ENCODE data around the gene KLRF2.

Gene KLRF2

GRCh38 chr12:9881246-9881645 is at the start of gene KLRF2:
Gene KLRF2, plus strand, starts transcription at chr12:9881489. Its CDS starts 107 bp downstream, at chr12:9881596.
- H3K9me3 ChIP-seq (ENCODE audit: control insufficient read depth, insufficient read depth, low read length), result no peaks in the 10 kb centered on the region
- H3K4me1 ChIP-seq (ENCODE audit: control insufficient read depth, insufficient read depth, low read length), result no peaks in the 10 kb centered on the region
- no peak within 1 kb of the TSS for H3K4me3 ChIP-seq (ENCODE audit: low read length)
- no peak for DNase-seq (ENCODE audit: low read depth, low spot score)
- no peaks in the 10 kb centered on the region for H3K27me3 ChIP-seq (ENCODE audit: control insufficient read depth, insufficient read depth, low read length)
- H3K27ac ChIP-seq (ENCODE audit: low read length), result no peak within 1 kb of the TSS
- 100% methylated on average over 2 of the region's 3 CpGs for WGBS (ENCODE audit: insufficient coverage, insufficient read length)
- no peaks in the 10 kb centered on the region for H3K36me3 ChIP-seq (ENCODE audit: control insufficient read depth, insufficient read depth, low read length)

DNA sequence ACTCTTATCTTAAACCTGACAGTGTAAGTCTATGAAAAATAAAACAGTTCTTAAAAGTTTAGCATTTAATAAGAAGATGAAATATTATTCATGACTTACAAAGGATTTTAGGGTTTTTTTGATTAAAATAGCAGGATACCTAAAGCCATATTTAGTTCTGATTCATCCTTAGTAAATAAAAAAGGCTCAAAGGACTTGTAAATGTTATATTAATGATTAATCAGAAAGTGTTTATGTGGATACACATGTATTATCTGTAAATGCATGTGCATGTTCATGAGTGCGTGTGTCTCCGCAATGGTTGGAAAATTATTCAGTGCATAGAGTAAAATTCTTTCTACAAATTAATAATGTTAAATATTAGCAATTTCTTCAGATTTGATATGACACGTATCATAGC is 49.6 kb upstream of the KLRF2 start:
- no CpG with 5 or more reads among the region's 3 CpGs for WGBS (ENCODE audit: insufficient coverage, insufficient read length)
- no peak for DNase-seq (ENCODE audit: low read depth, low spot score)
- Histone ChIP-seq H3K36me3 (ENCODE audit: control insufficient read depth, insufficient read depth, low read length) (no peaks in the 10 kb centered on the region), H3K27ac (ENCODE audit: low read length) (no peak overlapping the region), H3K4me1 (ENCODE audit: control insufficient read depth, insufficient read depth, low read length) (no peaks in the 10 kb centered on the region), H3K9me3 (ENCODE audit: control insufficient read depth, insufficient read depth, low read length) (no peaks in the 10 kb centered on the region), H3K4me3 (ENCODE audit: low read length) (no peak overlapping the region), H3K27me3 (ENCODE audit: control insufficient read depth, insufficient read depth, low read length) (no peaks in the 10 kb centered on the region)

DNA sequence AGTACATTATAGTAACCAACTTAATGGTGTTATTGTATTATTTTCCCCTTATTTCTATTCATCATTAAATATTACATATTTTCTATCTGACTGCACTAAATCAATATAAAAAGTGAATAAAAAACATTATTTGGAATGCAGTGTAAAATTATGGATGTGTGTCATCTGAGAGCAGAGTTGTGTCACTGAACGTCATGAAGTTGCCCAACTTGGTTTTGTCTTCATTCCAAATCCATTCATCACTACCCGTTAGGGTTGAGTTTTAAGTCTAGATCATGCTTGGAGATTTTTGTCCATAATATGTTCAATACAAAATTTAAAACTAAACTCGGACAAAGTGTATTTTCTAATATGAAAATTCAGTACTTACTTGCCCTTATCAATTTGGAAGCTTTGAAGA is 37.9 kb upstream of the KLRF2 start:
- Histone ChIP-seq H3K4me3 (ENCODE audit: low read length) (no peak overlapping the region), H3K27me3 (ENCODE audit: control insufficient read depth, insufficient read depth, low read length) (no peaks in the 10 kb centered on the region), H3K9me3 (ENCODE audit: control insufficient read depth, insufficient read depth, low read length) (no peaks in the 10 kb centered on the region), H3K4me1 (ENCODE audit: control insufficient read depth, insufficient read depth, low read length) (no peaks in the 10 kb centered on the region), H3K27ac (ENCODE audit: low read length) (no peak overlapping the region), H3K36me3 (ENCODE audit: control insufficient read depth, insufficient read depth, low read length) (no peaks in the 10 kb centered on the region)
- DNase-seq (ENCODE audit: low read depth, low spot score), result no peak
- no CpG with 5 or more reads among the region's 3 CpGs for WGBS (ENCODE audit: insufficient coverage, insufficient read length)

- no peak for DNase-seq (ENCODE audit: low read depth, low spot score)
- no peaks in the 10 kb centered on the region for H3K27me3 ChIP-seq (ENCODE audit: control insufficient read depth, insufficient read depth, low read length)
- no peaks in the 10 kb centered on the region for H3K36me3 ChIP-seq (ENCODE audit: control insufficient read depth, insufficient read depth, low read length)
- WGBS (ENCODE audit: insufficient coverage, insufficient read length), result no CpG with 5 or more reads among the region's 5 CpGs
- no peaks in the 10 kb centered on the region for H3K9me3 ChIP-seq (ENCODE audit: control insufficient read depth, insufficient read depth, low read length)
- H3K4me1 ChIP-seq (ENCODE audit: control insufficient read depth, insufficient read depth, low read length), result no peaks in the 10 kb centered on the region
- H3K27ac ChIP-seq (ENCODE audit: low read length), result no peak overlapping the region
- no peak overlapping the region for H3K4me3 ChIP-seq (ENCODE audit: low read length)
Observed at GRCh38 chr12:9848899-9849298, 32.4 kb upstream of the KLRF2 start.

DNA sequence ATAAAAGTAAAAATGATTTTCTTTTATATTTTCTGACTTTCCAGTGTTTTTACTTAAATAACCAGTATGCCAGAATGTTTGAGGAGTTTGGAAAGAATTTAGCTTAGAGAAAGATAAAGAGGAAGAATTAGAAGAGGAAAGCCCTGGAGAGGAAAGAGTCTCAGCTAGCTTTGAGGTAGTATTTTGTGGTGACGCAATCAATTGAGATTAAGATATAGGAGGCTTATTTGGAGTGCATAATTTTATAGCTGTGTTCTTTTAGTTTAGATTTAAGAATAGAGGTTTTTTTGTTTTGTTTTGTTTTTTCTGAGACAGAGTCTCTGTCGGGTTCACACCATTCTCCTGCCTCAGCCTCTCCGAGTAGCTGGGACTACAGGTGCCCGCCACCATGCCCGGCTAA is 30.2 kb upstream of the KLRF2 start:
- Histone ChIP-seq H3K4me1 (ENCODE audit: control insufficient read depth, insufficient read depth, low read length) (no peaks in the 10 kb centered on the region), H3K4me3 (ENCODE audit: low read length) (no peak overlapping the region), H3K27ac (ENCODE audit: low read length) (no peak overlapping the region), H3K9me3 (ENCODE audit: control insufficient read depth, insufficient read depth, low read length) (no peaks in the 10 kb centered on the region), H3K27me3 (ENCODE audit: control insufficient read depth, insufficient read depth, low read length) (no peaks in the 10 kb centered on the region), H3K36me3 (ENCODE audit: control insufficient read depth, insufficient read depth, low read length) (no peaks in the 10 kb centered on the region)
- WGBS (ENCODE audit: insufficient coverage, insufficient read length), result 100% methylated on average over 1 of the region's 5 CpGs
- DNase-seq (ENCODE audit: low read depth, low spot score), result no peak

- Histone ChIP-seq H3K36me3 (ENCODE audit: control insufficient read depth, insufficient read depth, low read length) (no peaks in the 10 kb centered on the region), H3K27ac (ENCODE audit: low read length) (no peak overlapping the region), H3K27me3 (ENCODE audit: control insufficient read depth, insufficient read depth, low read length) (no peaks in the 10 kb centered on the region), H3K9me3 (ENCODE audit: control insufficient read depth, insufficient read depth, low read length) (no peaks in the 10 kb centered on the region), H3K4me1 (ENCODE audit: control insufficient read depth, insufficient read depth, low read length) (no peaks in the 10 kb centered on the region), H3K4me3 (ENCODE audit: low read length) (no peak overlapping the region)
- DNase-seq (ENCODE audit: low read depth, low spot score), result no peak
- 100% methylated on average over 2 of the region's 2 CpGs for WGBS (ENCODE audit: insufficient coverage, insufficient read length)
Observed at GRCh38 chr12:9851927-9852326, 29.4 kb upstream of the KLRF2 start.

GRCh38 chr12:9856151-9856550 is 25.1 kb upstream of the KLRF2 start:
- no peaks in the 10 kb centered on the region for H3K4me1 ChIP-seq (ENCODE audit: control insufficient read depth, insufficient read depth, low read length)
- no CpG with 5 or more reads among the region's 1 CpG for WGBS (ENCODE audit: insufficient coverage, insufficient read length)
- H3K36me3 ChIP-seq (ENCODE audit: control insufficient read depth, insufficient read depth, low read length), result no peaks in the 10 kb centered on the region
- H3K9me3 ChIP-seq (ENCODE audit: control insufficient read depth, insufficient read depth, low read length), result no peaks in the 10 kb centered on the region
- H3K27me3 ChIP-seq (ENCODE audit: control insufficient read depth, insufficient read depth, low read length), result no peaks in the 10 kb centered on the region
- no peak overlapping the region for H3K27ac ChIP-seq (ENCODE audit: low read length)
- no peak overlapping the region for H3K4me3 ChIP-seq (ENCODE audit: low read length)
- DNase-seq (ENCODE audit: low read depth, low spot score), result no peak

GRCh38 chr12:9856894-9857293 is 24.4 kb upstream of the KLRF2 start:
- Histone ChIP-seq H3K27me3 (ENCODE audit: control insufficient read depth, insufficient read depth, low read length) (no peaks in the 10 kb centered on the region), H3K4me3 (ENCODE audit: low read length) (no peak overlapping the region), H3K9me3 (ENCODE audit: control insufficient read depth, insufficient read depth, low read length) (no peaks in the 10 kb centered on the region), H3K36me3 (ENCODE audit: control insufficient read depth, insufficient read depth, low read length) (no peaks in the 10 kb centered on the region), H3K4me1 (ENCODE audit: control insufficient read depth, insufficient read depth, low read length) (no peaks in the 10 kb centered on the region), H3K27ac (ENCODE audit: low read length) (no peak overlapping the region)
- no peak for DNase-seq (ENCODE audit: low read depth, low spot score)
- WGBS (ENCODE audit: insufficient coverage, insufficient read length), result no CpG with 5 or more reads among the region's 3 CpGs

DNA sequence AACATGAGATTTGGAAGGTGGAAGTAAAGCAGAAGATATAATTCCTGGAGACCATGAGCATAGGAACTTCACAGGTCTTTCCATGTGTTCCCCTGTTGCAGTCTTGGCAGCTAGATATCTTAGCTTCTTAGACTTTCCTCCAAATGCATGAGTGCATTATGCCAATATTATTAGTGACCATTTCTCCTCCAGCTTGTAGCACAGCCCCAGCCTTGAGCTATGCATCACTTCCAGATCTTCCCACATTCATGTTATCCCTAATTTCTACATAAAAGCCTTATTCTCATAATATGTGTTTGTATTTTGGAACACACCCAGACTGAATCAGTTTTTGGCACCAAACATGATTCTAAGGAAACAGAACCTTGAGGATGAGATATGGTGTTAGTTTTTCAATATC is 23.2 kb upstream of the KLRF2 start:
- Histone ChIP-seq H3K4me3 (ENCODE audit: low read length) (no peak overlapping the region), H3K36me3 (ENCODE audit: control insufficient read depth, insufficient read depth, low read length) (no peaks in the 10 kb centered on the region), H3K9me3 (ENCODE audit: control insufficient read depth, insufficient read depth, low read length) (no peaks in the 10 kb centered on the region), H3K27me3 (ENCODE audit: control insufficient read depth, insufficient read depth, low read length) (no peaks in the 10 kb centered on the region), H3K27ac (ENCODE audit: low read length) (no peak overlapping the region), H3K4me1 (ENCODE audit: control insufficient read depth, insufficient read depth, low read length) (no peaks in the 10 kb centered on the region)
- no peak for DNase-seq (ENCODE audit: low read depth, low spot score)

GRCh38 chr12:9864913-9865675 is 16.2 kb upstream of the KLRF2 start:
- DNase-seq (ENCODE audit: low read depth, low spot score), result no peak
- WGBS (ENCODE audit: insufficient coverage, insufficient read length), result no CpG with 5 or more reads among the region's 4 CpGs
- H3K36me3 ChIP-seq (ENCODE audit: control insufficient read depth, insufficient read depth, low read length), result no peaks in the 10 kb centered on the region
- H3K27me3 ChIP-seq (ENCODE audit: control insufficient read depth, insufficient read depth, low read length), result no peaks in the 10 kb centered on the region
- H3K27ac ChIP-seq (ENCODE audit: low read length), result no peak overlapping the region
- H3K9me3 ChIP-seq (ENCODE audit: control insufficient read depth, insufficient read depth, low read length), result no peaks in the 10 kb centered on the region
- H3K4me3 ChIP-seq (ENCODE audit: low read length), result no peak overlapping the region
- no peaks in the 10 kb centered on the region for H3K4me1 ChIP-seq (ENCODE audit: control insufficient read depth, insufficient read depth, low read length)

- DNase-seq (ENCODE audit: low read depth, low spot score), result no peak
- H3K27ac ChIP-seq (ENCODE audit: low read length), result no peak overlapping the region
- WGBS (ENCODE audit: insufficient coverage, insufficient read length), result no CpG with 5 or more reads among the region's 4 CpGs
- no peaks in the 10 kb centered on the region for H3K27me3 ChIP-seq (ENCODE audit: control insufficient read depth, insufficient read depth, low read length)
- H3K36me3 ChIP-seq (ENCODE audit: control insufficient read depth, insufficient read depth, low read length), result no peaks in the 10 kb centered on the region
- no peak overlapping the region for H3K4me3 ChIP-seq (ENCODE audit: low read length)
- H3K9me3 ChIP-seq (ENCODE audit: control insufficient read depth, insufficient read depth, low read length), result no peaks in the 10 kb centered on the region
- H3K4me1 ChIP-seq (ENCODE audit: control insufficient read depth, insufficient read depth, low read length), result no peaks in the 10 kb centered on the region
Observed at GRCh38 chr12:9866860-9867269, 14.4 kb upstream of the KLRF2 start.
